NCI-H345 treated with DMSO at 0.1 percent for 48 hours (cell line): Measurements from ENCODE around the gene MARCHF6.
"Not testable (repeated sequence)": the region's sequence is repeated elsewhere in the genome, so short reads cannot be mapped to it uniquely, and the experiment has no call there.

Source experiments
- DNase-seq: peaks from one replicate; lab custom pipeline; 2025; ENCODE audit not compliant: unreplicated experiment; lab: John Stamatoyannopoulos, UW

Gene MARCHF6

GRCh38 chr5:10374046-10375022 lies 20.8 kb downstream of the MARCHF6 start:
- DNase-seq = no peak

GRCh38 chr5:10375146-10375545 lies 21.7 kb downstream of the MARCHF6 start:
- not testable (repeated sequence) for DNase-seq

GRCh38 chr5:10376544-10376943 lies 23.0 kb downstream of the MARCHF6 start:
- no peak for DNase-seq

GRCh38 chr5:10377081-10377480 lies 23.6 kb downstream of the MARCHF6 start:
- DNase-seq = no peak

GRCh38 chr5:10381803-10382202 lies 28.3 kb downstream of the MARCHF6 start:
- no peak for DNase-seq

GRCh38 chr5:10384483-10384882 lies 31.0 kb downstream of the MARCHF6 start:
- no peak for DNase-seq

GRCh38 chr5:10387690-10388089 lies 34.2 kb downstream of the MARCHF6 start:
- DNase-seq = no peak

GRCh38 chr5:10391130-10391529 lies 37.6 kb downstream of the MARCHF6 start:
- DNase-seq = no peak

GRCh38 chr5:10392567-10393328 lies 39.3 kb downstream of the MARCHF6 start:
- DNase-seq = not testable (repeated sequence)

- no peak for DNase-seq
These were observed 40.0 kb downstream of the MARCHF6 start for GRCh38 chr5:10393491-10393890.

- no peak for DNase-seq
These were observed 43.1 kb downstream of the MARCHF6 start for GRCh38 chr5:10396552-10396951.

- no peak for DNase-seq
These were observed 46.3 kb downstream of the MARCHF6 start for GRCh38 chr5:10399839-10400238.

- no peak for DNase-seq
These were observed 46.9 kb downstream of the MARCHF6 start for GRCh38 chr5:10400411-10400810.

- DNase-seq = no peak
These were observed 47.3 kb downstream of the MARCHF6 start for GRCh38 chr5:10400831-10401230.

- no peak for DNase-seq
These were observed 48.0 kb downstream of the MARCHF6 start for GRCh38 chr5:10401498-10401897.
